ENCODE results near the gene KANSL2. TPM values are rescaled to one million over a fixed set of nuclear protein-coding genes. Genes with fewer than 3 reads are reported as not detected.

KANSL2 gene
- total RNA-seq, 2 experiments from 2014 or later: 47.1 to 52.7 TPM

- ChIA-PET CTCF (ENCODE audit: unreplicated experiment) (no interaction called here), POLR2A (no interaction called here)
- H4K20me1 ChIP-seq (ENCODE audit: insufficient read depth, low read length): no peaks in the 10 kb centered on the region
- peaks cover 8% of the 10 kb centered on the region for H3K9me3 ChIP-seq (ENCODE audit: low read length)
- no peaks in the 10 kb centered on the region for H3K4me1 ChIP-seq (ENCODE audit: insufficient read depth, low read length, poor library complexity, severe bottlenecking)
- no TSS peak for BruUV-seq (replicated peaks)
- no peaks in the 10 kb centered on the region for H3K79me2 ChIP-seq (ENCODE audit: insufficient read depth, low read depth, low read length)
- DNase-seq (ENCODE audit: low spot score): no peak
- H3K9me2 ChIP-seq (ENCODE audit: insufficient read depth, low read length): no peaks in the 10 kb centered on the region
- TF ChIP-seq CTCF (conservative IDR thresholded peaks at IDR 0.05; ENCODE audit: low read length): no peak
- TF ChIP-seq EZH2phosphoT487 (IDR thresholded peaks at IDR 0.05; ENCODE audit: borderline replicate concordance, low read depth, low read length): no peak
- no peak overlapping the region for H3K4me2 ChIP-seq (ENCODE audit: low read length)
- no peak overlapping the region for H3K4me3 ChIP-seq (ENCODE audit: low read depth, low read length, poor library complexity, severe bottlenecking)
- intact Hi-C loops (cut with micrococcal nuclease; ENCODE audit: unreplicated experiment): no loop called here
- no peak overlapping the region for H2AFZ ChIP-seq (ENCODE audit: low read length)
- no peak overlapping the region for H3K27ac ChIP-seq (ENCODE audit: low read depth, low read length, poor library complexity, severe bottlenecking)
- peaks cover 30% of the 10 kb centered on the region for H3K36me3 ChIP-seq (ENCODE audit: insufficient read depth, low read length)
Observed at GRCh38 chr12:48640854-48641253, 41.2 kb downstream of the KANSL2 start.

GRCh38 chr12:48640428-48640827 lies 41.6 kb downstream of the KANSL2 start:
- Histone ChIP-seq H3K4me3 (ENCODE audit: low read depth, low read length, poor library complexity, severe bottlenecking) (no peak overlapping the region), H3K36me3 (ENCODE audit: insufficient read depth, low read length) (peaks cover 27% of the 10 kb centered on the region), H2AFZ (ENCODE audit: low read length) (no peak overlapping the region), H3K9me2 (ENCODE audit: insufficient read depth, low read length) (no peaks in the 10 kb centered on the region), H3K79me2 (ENCODE audit: insufficient read depth, low read depth, low read length) (no peaks in the 10 kb centered on the region), H3K4me2 (ENCODE audit: low read length) (no peak overlapping the region), H3K9me3 (ENCODE audit: low read length) (peaks cover 8% of the 10 kb centered on the region), H3K27ac (ENCODE audit: low read depth, low read length, poor library complexity, severe bottlenecking) (no peak overlapping the region), H3K4me1 (ENCODE audit: insufficient read depth, low read length, poor library complexity, severe bottlenecking) (no peaks in the 10 kb centered on the region), H4K20me1 (ENCODE audit: insufficient read depth, low read length) (no peaks in the 10 kb centered on the region)
- CTCF ChIA-PET (ENCODE audit: unreplicated experiment): no interaction called here
- POLR2A ChIA-PET: no interaction called here
- intact Hi-C loops (cut with micrococcal nuclease; ENCODE audit: unreplicated experiment): no loop called here
- no peak for TF ChIP-seq EZH2phosphoT487 (IDR thresholded peaks at IDR 0.05; ENCODE audit: borderline replicate concordance, low read depth, low read length)
- no peak for TF ChIP-seq CTCF (conservative IDR thresholded peaks at IDR 0.05; ENCODE audit: low read length)
- no peak for DNase-seq (ENCODE audit: low spot score)
- no TSS peak for BruUV-seq (replicated peaks)

- ChIA-PET CTCF (ENCODE audit: unreplicated experiment) (no interaction called here), POLR2A (no interaction called here)
- Histone ChIP-seq H3K9me2 (ENCODE audit: insufficient read depth, low read length) (no peaks in the 10 kb centered on the region), H3K27ac (ENCODE audit: low read depth, low read length, poor library complexity, severe bottlenecking) (no peak overlapping the region), H3K4me2 (ENCODE audit: low read length) (no peak overlapping the region), H4K20me1 (ENCODE audit: insufficient read depth, low read length) (no peaks in the 10 kb centered on the region), H3K79me2 (ENCODE audit: insufficient read depth, low read depth, low read length) (no peaks in the 10 kb centered on the region), H3K4me3 (ENCODE audit: low read depth, low read length, poor library complexity, severe bottlenecking) (no peak overlapping the region), H3K9me3 (ENCODE audit: low read length) (no peaks in the 10 kb centered on the region), H3K4me1 (ENCODE audit: insufficient read depth, low read length, poor library complexity, severe bottlenecking) (no peaks in the 10 kb centered on the region), H2AFZ (ENCODE audit: low read length) (no peak overlapping the region), H3K36me3 (ENCODE audit: insufficient read depth, low read length) (no peaks in the 10 kb centered on the region)
- intact Hi-C loops (cut with micrococcal nuclease; ENCODE audit: unreplicated experiment): no loop called here
- no peak for DNase-seq (ENCODE audit: low spot score)
- BruUV-seq (replicated peaks): no TSS peak
- no peak for TF ChIP-seq CTCF (conservative IDR thresholded peaks at IDR 0.05; ENCODE audit: low read length)
- no peak for TF ChIP-seq EZH2phosphoT487 (IDR thresholded peaks at IDR 0.05; ENCODE audit: borderline replicate concordance, low read depth, low read length)
Observed at GRCh38 chr12:48631071-48631470, 51.0 kb downstream of the KANSL2 start.

Data from OCI-LY7 (cell line).